GM23248 (cell line): ENCODE results near the gene ZMYND19. TPM values are rescaled to one million over a fixed set of nuclear protein-coding genes. Genes with fewer than 3 reads are reported as not detected.

Experiments
- DNase-seq: peaks from one replicate; pipeline ENCODE4 v3.0.0-alpha.2; 2015
- H2AFZ ChIP-seq: fragments of 200-600 bp; sonication (generic); 2 replicates; pipeline ENCODE4 v1.6.1; 2016; ENCODE audit warnings: antibody characterized with exemption
- H3F3A ChIP-seq: fragments of 200-600 bp; sonication (generic); 2 replicates; pipeline ENCODE4 v1.6.1; 2016; ENCODE audit warnings: mild to moderate bottlenecking, antibody characterized with exemption, mixed run types; ENCODE audit not compliant: insufficient read depth
- H3K27ac ChIP-seq: fragments of 200-600 bp; sonication (generic); 2 replicates; pipeline ENCODE4 v1.5.1; 2016; ENCODE audit warnings: mild to moderate bottlenecking
- H3K27me3 ChIP-seq: fragments of 200-600 bp; sonication (generic); replicated peaks from 2 replicates; pipeline ENCODE4 v1.6.1; 2016; ENCODE audit warnings: mild to moderate bottlenecking; ENCODE audit not compliant: insufficient read depth
- H3K36me3 ChIP-seq: fragments of 200-600 bp; sonication (generic); 2 replicates; pipeline ENCODE4 v1.6.1; 2016; ENCODE audit warnings: low read depth, mild to moderate bottlenecking
- H3K4me1 ChIP-seq: fragments of 200-600 bp; sonication (generic); 2 replicates; pipeline ENCODE4 v1.6.1; 2016; ENCODE audit warnings: mild to moderate bottlenecking; ENCODE audit not compliant: insufficient read depth
- H3K4me2 ChIP-seq: fragments of 200-600 bp; sonication (generic); one replicate; pipeline ENCODE4 v1.6.1; 2016; ENCODE audit warnings: mild to moderate bottlenecking; ENCODE audit not compliant: unreplicated experiment
- H3K4me3 ChIP-seq: fragments of 200-600 bp; sonication (generic); 2 replicates; pipeline ENCODE4 v1.5.1; 2016; ENCODE audit warnings: mild to moderate bottlenecking
- H3K79me2 ChIP-seq: fragments of 200-600 bp; sonication (generic); 2 replicates; pipeline ENCODE4 v1.6.1; 2016; ENCODE audit warnings: mild to moderate bottlenecking; ENCODE audit not compliant: insufficient read depth
- H3K9ac ChIP-seq: fragments of 200-600 bp; sonication (generic); 2 replicates; pipeline ENCODE4 v1.6.1; 2016; ENCODE audit warnings: mild to moderate bottlenecking
- H3K9me2 ChIP-seq: fragments of 200-600 bp; sonication (generic); 2 replicates; pipeline ENCODE4 v1.6.1; 2016; ENCODE audit warnings: mixed run types, mild to moderate bottlenecking, moderate library complexity; ENCODE audit not compliant: insufficient read depth
- H3K9me3 ChIP-seq: fragments of 200-600 bp; sonication (generic); one replicate; pipeline ENCODE4 v1.6.1; 2017; ENCODE audit warnings: low read depth
- H4K20me1 ChIP-seq: fragments of 200-600 bp; sonication (generic); 2 replicates; pipeline ENCODE4 v1.6.0; 2016; ENCODE audit not compliant: insufficient read depth
- EZH2 ChIP-seq: fragments of 200-600 bp; sonication (generic); IDR thresholded peaks from 2 replicates; pipeline ENCODE4 v1.6.1; 2018; ENCODE audit warnings: antibody characterized with exemption, mild to moderate bottlenecking; ENCODE audit not compliant: insufficient read depth, poor library complexity, severe bottlenecking
- EZH2phosphoT487 ChIP-seq: fragments of 200-600 bp; sonication (generic); IDR thresholded peaks from 2 replicates; pipeline ENCODE4 v1.6.1; 2018; ENCODE audit warnings: antibody characterized with exemption, moderate library complexity, mild to moderate bottlenecking, low read depth; ENCODE audit not compliant: insufficient read depth
- WGBS, 2 experiments: methylation state at CpG; one replicate each; pipeline ENCODE4 v1.1.6; 2015 to 2017; ENCODE audit warnings: low lambda C conversion rate in 2 of 2, low coverage in 1 of 2; ENCODE audit errors: missing lambda C conversion rate in 2 of 2; 5-methylcytosine and 5-hydroxymethylcytosine counted together
- in situ Hi-C: fragments of 300-500 bp; cut with MboI; formaldehyde crosslinking; loops from 2 replicates; pipeline ENCODE4 v1.15.0; 2020
- polyA plus RNA-seq: library from polyadenylated mRNA; unstranded; fragments of >200 nt; fragmentation: Nextera tagmentation; extraction: Ambion mirVana; gene quantifications from 2 replicates; pipeline ENCODE4 v1.2.1, GENCODE V29; 2016
- total RNA-seq: library from RNA; depleted of rRNA; stranded (reverse); fragments of >200 nt; shearing (Covaris generic); gene quantifications from 2 replicates; pipeline ENCODE4 v1.2.3, GENCODE V29; 2014

ZMYND19 gene
- total and polyA plus RNA-seq, 2 experiments from 2014 or later: 6.1 to 29.6 TPM

DNA sequence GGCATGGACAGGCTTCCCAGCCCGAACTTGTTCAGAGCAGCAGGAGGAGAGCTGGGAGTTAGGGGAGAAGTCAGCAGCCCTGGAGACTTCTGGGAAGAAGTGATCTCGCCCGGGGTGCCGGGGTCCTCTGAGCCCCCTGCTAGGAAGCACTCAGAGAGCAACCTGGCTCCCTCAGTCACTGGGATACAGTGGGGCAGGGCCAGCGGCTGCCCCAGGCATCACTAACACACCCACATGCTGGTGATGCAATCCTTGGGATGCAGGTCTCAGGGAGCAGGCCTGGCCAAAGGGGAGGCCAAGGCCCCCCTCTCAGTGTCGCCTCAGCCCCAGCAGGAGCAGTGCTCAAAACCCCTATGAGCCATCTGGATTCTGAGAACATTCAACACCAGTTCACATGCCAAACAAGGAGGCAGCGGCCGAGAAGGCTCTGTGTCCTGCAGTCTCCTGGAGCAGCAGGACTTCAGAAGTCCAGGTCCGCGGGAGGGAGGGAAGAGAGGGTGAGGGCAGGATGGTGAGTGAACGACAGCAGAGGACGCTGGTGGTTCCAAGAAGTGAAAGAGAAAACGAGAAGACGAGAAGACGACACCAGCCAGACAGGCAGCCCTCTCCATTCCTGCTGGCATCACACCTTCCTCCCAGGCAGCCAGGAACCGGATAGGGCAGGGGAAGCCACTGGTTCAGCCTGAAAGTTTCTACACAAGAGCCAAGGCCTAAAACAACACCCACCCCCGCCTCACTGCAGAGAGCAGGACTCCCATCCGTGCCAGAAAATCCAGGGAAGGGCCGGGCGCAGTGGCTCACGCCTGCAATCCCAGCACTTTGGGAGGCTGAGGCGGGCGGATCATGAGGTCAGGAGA, 42.4 kb downstream of the ZMYND19 start:
- Histone ChIP-seq H3K4me3 (no peak overlapping the region), H3K9me3 (no peaks in the 10 kb centered on the region), H4K20me1 (no peaks in the 10 kb centered on the region), H3K4me2 (peak overlapping the region; percentile 8), H3K27ac (peak overlapping the region; percentile 37), H3K79me2 (peaks cover 10% of the 10 kb centered on the region), H3K27me3 (no peaks in the 10 kb centered on the region), H3K9me2 (no peaks in the 10 kb centered on the region), H3K9ac (peak overlapping the region; percentile 36; the same call in 1 of the 2 replicates), H3F3A (peaks cover 15% of the 10 kb centered on the region), H3K4me1 (peaks cover 25% of the 10 kb centered on the region), H3K36me3 (no peaks in the 10 kb centered on the region), H2AFZ (peak overlapping the region; percentile 67)
- DNase-seq: peak; percentile 56
- TF ChIP-seq EZH2phosphoT487: no peak
- no peak for TF ChIP-seq EZH2
- 42 to 52% methylated on average over 22 to 23 of the region's 23 CpGs for WGBS, 2 experiments
- in situ Hi-C loops: no loop called here

DNA sequence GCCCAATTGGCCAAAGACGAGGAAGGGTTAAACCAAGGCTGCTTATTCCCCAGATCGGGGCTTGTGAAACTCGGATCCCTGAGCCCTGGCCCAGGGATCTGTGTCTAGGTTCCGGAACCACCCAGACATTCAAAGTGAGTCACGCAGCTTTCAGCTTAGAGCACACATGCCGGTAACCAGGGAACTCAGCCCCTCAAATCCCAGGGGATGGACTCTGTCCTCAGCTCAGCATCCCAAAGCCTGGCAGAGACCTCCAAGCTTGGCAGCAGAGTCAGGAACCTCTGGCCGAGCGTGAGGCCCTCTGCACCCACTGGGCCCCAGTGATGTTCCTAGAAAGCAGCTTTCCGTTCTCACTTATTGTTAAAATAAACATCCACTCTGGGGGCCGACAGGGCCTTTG, 45.2 kb downstream of the ZMYND19 start:
- no peaks in the 10 kb centered on the region for H3K9me3 ChIP-seq
- 7 to 8% methylated on average over 10 of the region's 10 CpGs for WGBS, 2 experiments
- H3K27ac ChIP-seq: peak overlapping the region; percentile 98
- H3K4me1 ChIP-seq: peaks cover 25% of the 10 kb centered on the region
- H4K20me1 ChIP-seq: no peaks in the 10 kb centered on the region
- TF ChIP-seq EZH2phosphoT487 (no peak), EZH2 (no peak)
- peak overlapping the region; percentile 84 for H3K9ac ChIP-seq
- H3K36me3 ChIP-seq: no peaks in the 10 kb centered on the region
- no peaks in the 10 kb centered on the region for H3K27me3 ChIP-seq
- in situ Hi-C loops: no loop called here
- H3K4me3 ChIP-seq: peak overlapping the region; percentile 47; the same call in 1 of the 2 replicates
- H3K79me2 ChIP-seq: no peaks in the 10 kb centered on the region
- peak; percentile 98 for DNase-seq
- no peaks in the 10 kb centered on the region for H3K9me2 ChIP-seq
- peaks cover 15% of the 10 kb centered on the region for H3F3A ChIP-seq
- H2AFZ ChIP-seq: peak overlapping the region; percentile 76
- H3K4me2 ChIP-seq: peak overlapping the region; percentile 72

- Histone ChIP-seq H3K4me1 (peaks cover 25% of the 10 kb centered on the region), H4K20me1 (no peaks in the 10 kb centered on the region), H3K9ac (peak overlapping the region; percentile 84), H3K9me2 (no peaks in the 10 kb centered on the region), H3F3A (peaks cover 10% of the 10 kb centered on the region), H3K36me3 (no peaks in the 10 kb centered on the region), H3K79me2 (no peaks in the 10 kb centered on the region), H3K9me3 (no peaks in the 10 kb centered on the region), H2AFZ (peak overlapping the region; percentile 76), H3K4me2 (peak overlapping the region; percentile 72), H3K27me3 (no peaks in the 10 kb centered on the region), H3K27ac (peak overlapping the region; percentile 98), H3K4me3 (peak overlapping the region; percentile 47; the same call in 1 of the 2 replicates)
- 16 to 18% methylated on average over 12 of the region's 12 CpGs for WGBS, 2 experiments
- TF ChIP-seq EZH2phosphoT487: no peak
- no peak for TF ChIP-seq EZH2
- in situ Hi-C loops: no loop called here
- DNase-seq: peak; percentile 91
Observed at GRCh38 chr9:137544176-137544760, 46.0 kb downstream of the ZMYND19 start.

DNA sequence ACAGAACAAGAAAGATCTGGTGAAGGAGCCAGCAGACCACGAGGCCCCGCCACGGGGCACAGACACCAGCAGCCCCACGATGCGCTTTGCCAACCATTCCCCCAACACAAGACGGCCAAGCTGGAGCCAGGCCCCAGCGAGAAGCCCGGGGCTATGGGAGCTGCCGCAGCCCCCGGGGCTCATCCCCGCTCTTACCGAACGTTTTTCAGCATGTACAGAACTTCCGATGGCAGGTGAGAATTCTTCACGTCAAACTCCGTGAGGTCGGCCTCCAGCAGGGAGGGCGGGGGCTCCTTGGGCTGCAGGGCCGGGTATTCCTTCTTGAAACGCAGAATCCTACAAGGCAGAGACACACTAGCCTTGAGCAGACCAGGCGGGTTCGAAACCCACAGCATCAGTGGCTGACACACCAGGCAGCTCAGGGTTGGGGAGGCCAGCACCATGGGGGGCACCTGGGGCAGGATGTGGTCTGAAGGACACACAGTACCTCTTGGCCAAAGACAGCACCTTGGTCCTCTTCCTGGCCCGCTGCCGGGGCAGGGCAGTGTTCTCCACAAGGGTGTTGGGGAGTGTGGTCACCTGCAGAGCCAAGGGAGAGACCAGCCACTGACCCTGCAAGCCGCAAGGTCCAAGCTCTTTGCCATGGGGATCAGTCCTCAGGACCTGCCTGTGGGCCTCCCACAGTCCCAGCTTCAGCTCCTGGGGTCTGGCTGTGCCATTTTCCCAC, 46.9 kb downstream of the ZMYND19 start:
- peaks cover 25% of the 10 kb centered on the region for H3K4me1 ChIP-seq
- WGBS, 2 experiments: 91 to 95% methylated on average over 24 to 25 of the region's 25 CpGs
- in situ Hi-C loops: no loop called here
- no peak overlapping the region for H3K4me2 ChIP-seq
- no peak for DNase-seq
- H3K4me3 ChIP-seq: no peak overlapping the region
- H3K9ac ChIP-seq: peak overlapping the region; percentile 84; the same call in 1 of the 2 replicates
- no peaks in the 10 kb centered on the region for H3K36me3 ChIP-seq
- H3K27ac ChIP-seq: peak overlapping the region; percentile 98
- TF ChIP-seq EZH2phosphoT487 (no peak), EZH2 (no peak)
- H3K9me2 ChIP-seq: no peaks in the 10 kb centered on the region
- H3K27me3 ChIP-seq: no peaks in the 10 kb centered on the region
- peaks cover 10% of the 10 kb centered on the region for H3F3A ChIP-seq
- H4K20me1 ChIP-seq: no peaks in the 10 kb centered on the region
- H3K79me2 ChIP-seq: no peaks in the 10 kb centered on the region
- H2AFZ ChIP-seq: no peak overlapping the region
- H3K9me3 ChIP-seq: no peaks in the 10 kb centered on the region
